ENCODE results near the gene TMEM208.

DNA sequence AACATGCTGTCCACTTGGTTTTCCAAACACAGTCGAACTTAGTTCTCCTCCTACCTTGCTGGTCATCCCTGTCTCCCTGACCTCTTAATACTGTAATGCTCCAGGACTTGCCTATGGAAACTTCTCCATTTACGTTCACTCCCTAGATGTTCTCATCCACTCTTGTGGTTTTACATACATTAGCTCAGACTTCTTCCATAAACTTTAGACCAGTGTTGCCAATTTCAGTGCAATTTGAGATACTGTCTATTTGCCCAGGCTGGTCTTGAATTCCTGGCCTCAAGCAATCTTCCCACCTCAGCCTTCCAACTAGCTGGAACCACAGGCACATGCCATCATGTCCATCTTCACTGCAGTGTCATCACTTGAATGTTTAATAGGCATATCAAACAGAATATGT, 44.6 kb upstream of the TMEM208 start:
- TF ChIP-seq CTCF (IDR thresholded peaks at IDR 0.05) (no peak), POLR2A (IDR thresholded peaks at IDR 0.05) (no peak)
